GM19463 (cell line): ENCODE measurements around the gene ACTG2.
"Not testable (repeated sequence)": the region's sequence is repeated elsewhere in the genome, so short reads cannot be mapped to it uniquely, and the experiment has no call there.

Experiments used
- ATAC-seq: cut with Tn5 transposase; IDR thresholded peaks from one replicate; pipeline ENCODE4 v1.9.1; 2021; ENCODE audit warnings: mild to moderate bottlenecking, moderate library complexity; ENCODE audit not compliant: unreplicated experiment

ACTG2 gene

GRCh38 chr2:73892631-73893329, at the start of gene ACTG2:
TSS of gene ACTG2 (plus strand) at chr2:73893008. CDS start at chr2:73901312, 8,304 bp downstream.
- ATAC-seq, result no peak

GRCh38 chr2:73844087-73844486, 48.7 kb upstream of the ACTG2 start:
- ATAC-seq, result no peak

- ATAC-seq, result no peak
These were observed 42.8 kb upstream of the ACTG2 start for GRCh38 chr2:73850009-73850408.

- no peak for ATAC-seq
These were observed 41.5 kb upstream of the ACTG2 start for GRCh38 chr2:73851274-73851673.

GRCh38 chr2:73852020-73852419, 40.8 kb upstream of the ACTG2 start:
- no peak for ATAC-seq

GRCh38 chr2:73855526-73855925, 37.3 kb upstream of the ACTG2 start:
- ATAC-seq, result no peak

GRCh38 chr2:73856214-73856613, 36.6 kb upstream of the ACTG2 start:
- no peak for ATAC-seq

- ATAC-seq, result no peak
These were observed 32.9 kb upstream of the ACTG2 start for GRCh38 chr2:73859721-73860586.

- ATAC-seq, result no peak
These were observed 29.8 kb upstream of the ACTG2 start for GRCh38 chr2:73862987-73863386.

- ATAC-seq, result no peak
These were observed 24.4 kb upstream of the ACTG2 start for GRCh38 chr2:73868204-73868978.

GRCh38 chr2:73870084-73870483, 22.7 kb upstream of the ACTG2 start:
- ATAC-seq, result no peak

- no peak for ATAC-seq
These were observed 15.6 kb upstream of the ACTG2 start for GRCh38 chr2:73877071-73877802.

- ATAC-seq, result not testable (repeated sequence)
These were observed 14.8 kb upstream of the ACTG2 start for GRCh38 chr2:73877984-73878383.

GRCh38 chr2:73885406-73885805, 7.4 kb upstream of the ACTG2 start:
- no peak for ATAC-seq

- no peak for ATAC-seq
These were observed 6.5 kb upstream of the ACTG2 start for GRCh38 chr2:73886357-73886756.

- ATAC-seq, result not testable (repeated sequence)
These were observed 5.0 kb upstream of the ACTG2 start for GRCh38 chr2:73887596-73888353.

- ATAC-seq, result no peak
These were observed 4.4 kb upstream of the ACTG2 start for GRCh38 chr2:73888388-73888787.

- no peak for ATAC-seq
These were observed 3.6 kb upstream of the ACTG2 start for GRCh38 chr2:73889206-73889605.

GRCh38 chr2:73890301-73891092, 2.3 kb upstream of the ACTG2 start:
- no peak for ATAC-seq
